Left ventricle myocardium inferior (tissue), 1 donor: ENCODE data around the gene NKTR. TPM values are rescaled to one million over a fixed set of nuclear protein-coding genes. Genes with fewer than 3 reads are reported as not detected.
A peak's percentile ranks its signal among the peaks of the same experiment; 100 is the strongest.

Experiments
- DNase-seq: peaks from one replicate; pipeline ENCODE4 v3.0.0-alpha.2; 2020
- H3K27ac ChIP-seq: fragments of 200-600 bp; replicated peaks from 2 replicates; pipeline ENCODE4 v1.8.0; 2021
- H3K27me3 ChIP-seq: fragments of 200-600 bp; 2 replicates; pipeline ENCODE4 v1.8.0; 2021; ENCODE audit warnings: low read depth
- H3K36me3 ChIP-seq: fragments of 200-600 bp; 2 replicates; pipeline ENCODE4 v1.8.0; 2021
- H3K4me1 ChIP-seq: fragments of 200-600 bp; 2 replicates; pipeline ENCODE4 v1.8.0; 2021
- H3K4me3 ChIP-seq: fragments of 200-600 bp; 2 replicates; pipeline ENCODE4 v1.8.0; 2021; ENCODE audit warnings: mild to moderate bottlenecking, moderate library complexity
- H3K9me3 ChIP-seq: fragments of 200-600 bp; replicated peaks from 2 replicates; pipeline ENCODE4 v1.8.0; 2021
- intact Hi-C: fragments of 100-400 bp; cut with micrococcal nuclease; formaldehyde crosslinking; loops from one replicate; pipeline ENCODE4 v1.11.0; 2022
- total RNA-seq: library from RNA; stranded (reverse); fragmentation: NEBNext Ultra II Directional; extraction: Animal tissue kit (Norgen Biotek cat#: 25700); gene quantifications from one replicate; pipeline ENCODE4 v1.2.1, GENCODE V29; 2021
- TF ChIP-seq, protein P1 (sequence below): fragments of 200-600 bp; IDR thresholded peaks from 2 replicates; pipeline ENCODE4 v1.8.0; 2021; ENCODE audit warnings: antibody characterized with exemption, mild to moderate bottlenecking, borderline replicate concordance
- donor health status: DM: no; HTN: yes; CAD: no; lungs with severe emphysema.

Gene NKTR
- total RNA-seq, 1 donor from 2014 or later, result 20.0 TPM

DNA sequence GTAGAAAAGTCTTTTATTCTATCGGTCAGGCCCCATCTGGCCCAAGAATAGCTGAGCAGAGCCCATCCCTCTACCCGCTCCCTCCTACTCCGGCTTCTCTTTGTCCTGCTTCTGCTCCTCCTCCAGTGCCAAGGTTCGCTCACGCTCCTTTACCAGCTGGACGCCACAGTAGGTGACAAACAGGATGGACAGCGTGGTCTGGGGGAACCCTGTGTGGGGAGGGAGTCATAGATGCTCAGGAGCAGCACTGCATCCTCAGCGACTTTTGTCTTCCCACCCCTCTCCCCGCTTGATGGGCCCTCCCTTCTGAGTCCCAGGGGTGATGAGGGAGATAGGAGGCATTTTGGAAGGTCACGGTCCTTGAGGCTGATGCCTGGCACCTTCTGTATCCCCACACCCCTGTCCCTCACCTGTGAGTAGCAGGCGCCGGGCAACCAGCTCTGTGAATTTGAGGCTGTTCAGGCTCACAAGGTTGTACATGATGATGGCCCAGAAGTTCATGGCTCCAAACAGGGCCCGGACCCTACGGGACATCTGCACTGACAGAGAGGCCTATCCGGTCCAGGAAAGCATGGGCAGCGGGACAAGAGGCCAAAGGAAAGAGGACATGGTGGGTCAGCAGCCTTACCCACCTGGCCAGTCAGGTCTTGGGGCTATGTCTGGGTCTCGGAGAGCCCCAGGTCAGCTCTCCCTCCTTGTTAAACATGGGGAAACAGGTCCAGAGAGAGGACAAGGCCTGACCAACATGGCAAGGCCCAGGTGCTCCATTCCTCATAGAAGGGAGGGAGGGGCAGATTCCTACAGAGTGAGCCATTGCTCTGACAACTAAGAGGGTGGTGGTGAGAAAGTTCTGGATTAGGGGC, 92.4 kb downstream of the NKTR start:
- no peaks in the 10 kb centered on the region for H3K9me3 ChIP-seq
- TF ChIP-seq, protein P1, sequence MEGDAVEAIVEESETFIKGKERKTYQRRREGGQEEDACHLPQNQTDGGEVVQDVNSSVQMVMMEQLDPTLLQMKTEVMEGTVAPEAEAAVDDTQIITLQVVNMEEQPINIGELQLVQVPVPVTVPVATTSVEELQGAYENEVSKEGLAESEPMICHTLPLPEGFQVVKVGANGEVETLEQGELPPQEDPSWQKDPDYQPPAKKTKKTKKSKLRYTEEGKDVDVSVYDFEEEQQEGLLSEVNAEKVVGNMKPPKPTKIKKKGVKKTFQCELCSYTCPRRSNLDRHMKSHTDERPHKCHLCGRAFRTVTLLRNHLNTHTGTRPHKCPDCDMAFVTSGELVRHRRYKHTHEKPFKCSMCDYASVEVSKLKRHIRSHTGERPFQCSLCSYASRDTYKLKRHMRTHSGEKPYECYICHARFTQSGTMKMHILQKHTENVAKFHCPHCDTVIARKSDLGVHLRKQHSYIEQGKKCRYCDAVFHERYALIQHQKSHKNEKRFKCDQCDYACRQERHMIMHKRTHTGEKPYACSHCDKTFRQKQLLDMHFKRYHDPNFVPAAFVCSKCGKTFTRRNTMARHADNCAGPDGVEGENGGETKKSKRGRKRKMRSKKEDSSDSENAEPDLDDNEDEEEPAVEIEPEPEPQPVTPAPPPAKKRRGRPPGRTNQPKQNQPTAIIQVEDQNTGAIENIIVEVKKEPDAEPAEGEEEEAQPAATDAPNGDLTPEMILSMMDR, result no peak
- no peaks in the 10 kb centered on the region for H3K36me3 ChIP-seq
- DNase-seq, result no peak
- H3K4me3 ChIP-seq, result no peak overlapping the region
- no peaks in the 10 kb centered on the region for H3K27me3 ChIP-seq
- intact Hi-C loops, result no loop called here
- peak overlapping the region; percentile 23 for H3K27ac ChIP-seq
- peaks cover 19% of the 10 kb centered on the region for H3K4me1 ChIP-seq

DNA sequence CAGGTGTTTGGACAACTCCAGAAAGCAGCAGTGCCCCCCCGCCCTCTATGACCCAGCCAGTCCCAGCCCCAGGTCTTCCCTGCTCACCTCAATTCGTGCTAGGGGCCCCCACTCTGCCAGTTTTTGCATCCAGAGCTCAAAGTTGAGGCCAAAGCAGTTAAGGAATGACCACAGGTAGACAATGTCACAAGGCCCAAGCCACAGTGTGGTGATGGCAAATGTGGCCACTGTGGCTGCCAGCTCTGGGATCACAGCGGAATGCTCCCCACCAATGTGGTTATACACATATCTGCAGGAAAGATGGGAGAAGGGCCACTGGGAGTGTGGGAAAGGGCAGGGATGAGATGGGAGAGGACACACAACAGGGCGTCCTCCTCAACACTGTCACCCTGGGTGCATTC, 93.0 kb downstream of the NKTR start:
- peaks cover 25% of the 10 kb centered on the region for H3K4me1 ChIP-seq
- TF ChIP-seq, protein P1, result no peak
- H3K4me3 ChIP-seq, result no peak overlapping the region
- H3K9me3 ChIP-seq, result no peaks in the 10 kb centered on the region
- no peaks in the 10 kb centered on the region for H3K27me3 ChIP-seq
- no peak for DNase-seq
- H3K27ac ChIP-seq, result peak overlapping the region; percentile 23
- intact Hi-C loops, result no loop called here
- no peaks in the 10 kb centered on the region for H3K36me3 ChIP-seq

DNA sequence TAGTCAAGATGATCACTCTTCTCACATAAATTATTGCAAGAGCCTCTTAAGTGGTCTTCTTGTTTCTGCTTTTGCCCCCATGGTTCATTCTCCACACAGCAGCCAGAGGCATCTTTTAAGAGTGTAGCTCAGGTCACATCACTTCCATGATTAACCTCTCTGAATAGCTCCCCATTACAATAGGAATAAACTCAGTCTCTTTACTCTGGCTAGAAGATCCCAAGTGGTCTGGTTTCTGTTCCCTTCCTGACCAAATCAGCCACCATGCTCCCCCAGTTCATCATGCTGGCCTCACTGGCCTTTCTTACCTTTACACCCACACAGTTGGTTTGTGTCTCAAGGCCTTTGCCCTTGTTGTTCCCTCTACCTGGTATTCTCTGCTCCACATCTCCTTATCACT, 93.9 kb downstream of the NKTR start:
- DNase-seq, result no peak
- no peaks in the 10 kb centered on the region for H3K9me3 ChIP-seq
- no peak overlapping the region for H3K27ac ChIP-seq
- TF ChIP-seq, protein P1, result no peak
- H3K36me3 ChIP-seq, result no peaks in the 10 kb centered on the region
- H3K27me3 ChIP-seq, result no peaks in the 10 kb centered on the region
- no peak overlapping the region for H3K4me3 ChIP-seq
- intact Hi-C loops, result no loop called here
- H3K4me1 ChIP-seq, result peaks cover 33% of the 10 kb centered on the region

DNA sequence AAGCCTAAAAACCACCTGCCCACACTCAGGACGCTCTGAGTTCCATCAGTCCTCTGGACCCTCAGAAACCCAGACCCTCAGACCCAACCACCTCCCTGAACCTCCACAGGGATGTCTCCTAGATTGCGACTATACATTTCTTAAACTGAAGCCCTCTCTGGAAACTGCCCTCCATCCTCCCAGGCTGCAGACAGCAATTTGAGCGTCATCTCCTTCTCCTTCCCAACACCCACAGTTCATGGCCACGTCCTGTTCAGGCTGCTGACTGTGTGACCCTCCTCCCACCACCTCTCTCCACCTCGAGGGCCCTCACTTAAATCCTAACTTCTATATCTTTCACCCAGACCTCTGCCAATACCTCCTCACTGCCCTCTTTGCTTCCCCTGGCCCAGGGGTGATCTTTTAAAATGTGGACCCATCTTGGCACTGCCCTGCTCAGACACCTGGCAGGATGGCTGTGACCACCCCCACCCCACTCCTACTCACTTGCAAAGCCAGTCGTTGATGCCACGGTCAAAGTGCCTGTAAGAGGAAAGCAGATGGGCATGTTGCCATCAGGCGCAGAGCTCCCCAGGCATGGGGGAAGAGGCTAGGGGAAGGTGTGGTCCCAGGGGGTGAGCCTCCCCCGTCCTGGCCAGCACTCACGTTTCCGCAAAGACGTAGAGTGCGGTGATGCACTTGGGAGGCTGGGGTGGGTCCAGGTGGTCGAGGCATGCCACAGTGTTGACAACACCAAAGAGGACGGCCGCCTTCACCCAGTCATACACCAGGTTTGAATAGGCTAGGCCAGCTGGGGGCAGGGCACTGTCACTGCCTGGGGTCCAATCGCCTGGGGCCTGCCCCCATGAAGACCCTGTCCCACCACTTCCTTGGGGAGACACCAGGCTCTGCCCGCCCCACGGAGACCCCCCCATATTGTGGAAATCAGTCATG, 96.1 kb downstream of the NKTR start:
- no peaks in the 10 kb centered on the region for H3K36me3 ChIP-seq
- no peak for DNase-seq
- intact Hi-C loops, result no loop called here
- no peaks in the 10 kb centered on the region for H3K9me3 ChIP-seq
- TF ChIP-seq, protein P1, result no peak
- peaks cover 37% of the 10 kb centered on the region for H3K4me1 ChIP-seq
- peaks cover 1% of the 10 kb centered on the region for H3K27me3 ChIP-seq
- H3K4me3 ChIP-seq, result no peak overlapping the region
- peak overlapping the region; percentile 76 for H3K27ac ChIP-seq

DNA sequence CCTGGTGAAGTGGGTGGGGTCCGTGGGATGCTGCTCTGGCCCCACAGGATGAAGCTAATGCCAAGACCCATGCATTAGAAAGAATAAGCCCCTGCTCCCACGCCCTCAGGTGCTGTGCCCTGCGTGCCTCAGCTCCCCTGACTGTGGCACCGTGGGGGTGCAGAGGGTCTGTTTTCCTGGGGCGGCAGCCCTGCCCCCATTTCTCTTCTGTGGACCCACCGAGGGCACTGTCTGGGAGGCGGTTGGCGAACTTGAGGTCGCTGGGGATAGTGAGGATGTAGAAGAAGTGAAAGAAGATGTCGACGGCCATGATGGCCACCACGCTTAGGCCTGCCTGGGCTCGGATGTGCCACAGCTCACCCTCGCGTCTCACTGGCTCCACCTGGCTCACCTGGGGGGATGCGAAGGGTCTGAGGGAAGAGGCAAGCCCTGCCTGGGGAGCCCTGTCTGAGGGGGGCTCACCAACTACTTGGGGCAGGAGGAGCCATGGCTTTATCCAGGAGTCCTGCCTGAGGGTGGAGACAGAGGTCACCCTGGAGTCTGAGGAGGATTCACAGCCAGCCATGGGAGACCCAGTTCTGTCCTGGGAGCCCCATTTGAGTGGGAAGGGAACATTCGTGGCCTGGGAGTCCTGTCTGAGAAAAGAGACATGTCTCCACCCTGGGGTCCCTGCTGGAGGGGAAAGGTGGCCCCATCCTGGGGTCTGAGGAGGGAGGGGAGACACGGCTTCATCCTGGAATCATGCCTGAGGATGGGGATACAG, 97.0 kb downstream of the NKTR start:
- no peak overlapping the region for H3K4me3 ChIP-seq
- H3K27me3 ChIP-seq, result peaks cover 10% of the 10 kb centered on the region
- H3K27ac ChIP-seq, result peak overlapping the region; percentile 76
- peaks cover 37% of the 10 kb centered on the region for H3K4me1 ChIP-seq
- DNase-seq, result no peak
- no peaks in the 10 kb centered on the region for H3K9me3 ChIP-seq
- intact Hi-C loops, result no loop called here
- H3K36me3 ChIP-seq, result no peaks in the 10 kb centered on the region
- TF ChIP-seq, protein P1, result no peak
